Measurements from ENCODE around the gene MEGF11.

- TF ChIP-seq CTCF (IDR thresholded peaks at IDR 0.05 in 2 of 3, conservative IDR thresholded peaks at IDR 0.05 in 1 of 3; ENCODE audit: borderline replicate concordance in 1 of 3, insufficient read depth in 1 of 3, low read depth in 2 of 3, low read length in 2 of 3): no peak
- no peak for TF ChIP-seq ATF3 (IDR thresholded peaks at IDR 0.05)
- TF ChIP-seq POLR2A (IDR thresholded peaks at IDR 0.05; ENCODE audit: borderline replicate concordance, extremely low read depth, insufficient read depth, insufficient read length): no peak
- TF ChIP-seq EZH2phosphoT487 (IDR thresholded peaks at IDR 0.05; ENCODE audit: borderline replicate concordance): no peak
These were observed 41.3 kb upstream of the MEGF11 start for GRCh38 chr15:66294932-66295235.
